ENCODE data around the gene NKAIN2. TPM values are rescaled to one million over a fixed set of nuclear protein-coding genes. Genes with fewer than 3 reads are reported as not detected.

NKAIN2 gene
- total and polyA plus RNA-seq, 2 experiments from 2014 or later, result 0.22 TPM; not detected in 1

GRCh38 chr6:124869416-124869815 is 1065.8 kb downstream of the NKAIN2 start:
- no peaks in the 10 kb centered on the region for H3K9me3 ChIP-seq (ENCODE audit: low read depth)
- H3K27me3 ChIP-seq, result no peaks in the 10 kb centered on the region
- H3K27ac ChIP-seq, result no peak overlapping the region
- DNase-seq (ENCODE audit: low read depth in 1 of 2, low spot score in 1 of 2), result peak in 1 of 2 donors; percentile 21
- H3K36me3 ChIP-seq, result no peaks in the 10 kb centered on the region
- H3K4me3 ChIP-seq, result no peak overlapping the region
- TF ChIP-seq CTCF (IDR thresholded peaks at IDR 0.05; ENCODE audit: low read depth, low read length), result no peak
- H3K4me1 ChIP-seq (ENCODE audit: low read depth), result no peaks in the 10 kb centered on the region

GRCh38 chr6:124870611-124871459 is 1067.2 kb downstream of the NKAIN2 start:
- TF ChIP-seq CTCF (IDR thresholded peaks at IDR 0.05; ENCODE audit: low read depth, low read length), result peak; percentile 54
- no peaks in the 10 kb centered on the region for H3K4me1 ChIP-seq (ENCODE audit: low read depth)
- no peaks in the 10 kb centered on the region for H3K9me3 ChIP-seq (ENCODE audit: low read depth)
- no peak overlapping the region for H3K4me3 ChIP-seq
- H3K27ac ChIP-seq, result no peak overlapping the region
- H3K27me3 ChIP-seq, result no peaks in the 10 kb centered on the region
- no peaks in the 10 kb centered on the region for H3K36me3 ChIP-seq
- peak; percentile 38 to 61 for DNase-seq (ENCODE audit: low read depth in 1 of 2, low spot score in 1 of 2)

- Histone ChIP-seq H3K4me3 (no peak overlapping the region), H3K9me3 (ENCODE audit: low read depth) (no peaks in the 10 kb centered on the region), H3K4me1 (ENCODE audit: low read depth) (no peaks in the 10 kb centered on the region), H3K36me3 (no peaks in the 10 kb centered on the region), H3K27me3 (no peaks in the 10 kb centered on the region), H3K27ac (no peak overlapping the region)
- DNase-seq (ENCODE audit: low read depth in 1 of 2, low spot score in 1 of 2), result no peak
- TF ChIP-seq CTCF (IDR thresholded peaks at IDR 0.05; ENCODE audit: low read depth, low read length), result no peak
These were observed 1068.8 kb downstream of the NKAIN2 start for GRCh38 chr6:124872361-124873065.

- Histone ChIP-seq H3K27ac (no peak overlapping the region), H3K36me3 (no peaks in the 10 kb centered on the region), H3K9me3 (ENCODE audit: low read depth) (no peaks in the 10 kb centered on the region), H3K4me3 (no peak overlapping the region), H3K27me3 (no peaks in the 10 kb centered on the region), H3K4me1 (ENCODE audit: low read depth) (no peaks in the 10 kb centered on the region)
- no peak for TF ChIP-seq CTCF (IDR thresholded peaks at IDR 0.05; ENCODE audit: low read depth, low read length)
- DNase-seq (ENCODE audit: low read depth in 1 of 2, low spot score in 1 of 2), result no peak
These were observed 1069.4 kb downstream of the NKAIN2 start for GRCh38 chr6:124873066-124873410.

Other genes starting within 250 kb of the NKAIN2 start
- gene TRDN, start 166.9 kb upstream of the NKAIN2 start, total RNA-seq, result 33.1 and 58.0 TPM in 2 replicates
- 200 and 285 TPM in 2 replicates for gene TRDN, start 166.9 kb upstream of the NKAIN2 start, polyA plus RNA-seq

Data from cardiac muscle cell (in vitro differentiated cells and primary cell).